Measurements from ENCODE around the gene PAX8.

Gene PAX8

GRCh38 chr2:113180131-113180946 is 98.4 kb downstream of the PAX8 start:
- DNase-seq: no peak

GRCh38 chr2:113179446-113180045 is 99.2 kb downstream of the PAX8 start:
- no peak for DNase-seq

GRCh38 chr2:113178891-113179290 is 99.8 kb downstream of the PAX8 start:
- no peak for DNase-seq

DNA sequence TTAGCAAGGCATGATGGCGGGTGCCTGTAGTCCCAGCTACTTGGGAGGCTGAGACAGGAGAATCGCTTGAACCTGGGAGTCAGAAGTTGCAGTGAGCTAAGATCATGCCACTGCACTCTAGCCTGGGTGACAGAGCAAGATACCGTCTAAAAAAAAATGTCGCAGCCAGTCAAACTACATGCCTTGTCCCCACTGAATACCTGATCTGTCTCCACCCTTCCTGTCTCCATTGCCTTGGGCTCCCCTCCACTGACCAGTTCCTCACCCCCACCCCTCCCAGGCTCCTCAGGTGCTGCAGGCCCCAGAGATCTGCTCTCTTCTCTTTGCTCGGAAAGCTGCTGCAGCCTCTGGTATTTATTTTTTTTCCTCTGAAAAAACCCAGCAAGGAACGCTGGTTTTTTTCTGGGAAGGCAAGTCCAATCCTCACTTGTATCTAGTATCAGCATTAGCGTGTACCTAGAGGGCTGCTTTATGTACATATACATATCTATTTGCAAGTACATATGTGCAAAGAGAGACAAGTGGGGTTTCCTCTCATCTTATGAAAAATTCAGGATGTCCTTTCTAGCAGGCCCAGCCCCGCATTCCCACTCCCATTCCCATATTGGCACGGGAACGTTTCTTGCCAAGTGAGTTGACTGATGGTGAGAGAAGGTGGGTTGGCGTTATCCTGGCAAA is 100.5 kb downstream of the PAX8 start:
- no peak for DNase-seq

- DNase-seq: no peak
Observed at GRCh38 chr2:113176696-113177355, 101.9 kb downstream of the PAX8 start.

- no peak for DNase-seq
Observed at GRCh38 chr2:113175736-113176695, 102.7 kb downstream of the PAX8 start.

GRCh38 chr2:113175042-113175628 is 103.6 kb downstream of the PAX8 start:
- DNase-seq: no peak

GRCh38 chr2:113174376-113174750 is 104.4 kb downstream of the PAX8 start:
- no peak for DNase-seq

GRCh38 chr2:113173542-113174375 is 105.0 kb downstream of the PAX8 start, which contains the start of gene PSD4:
TSS of gene PSD4 (plus strand) at chr2:113173971. CDS start at chr2:113182457, 8,486 bp downstream.
- no peak for DNase-seq

DNA sequence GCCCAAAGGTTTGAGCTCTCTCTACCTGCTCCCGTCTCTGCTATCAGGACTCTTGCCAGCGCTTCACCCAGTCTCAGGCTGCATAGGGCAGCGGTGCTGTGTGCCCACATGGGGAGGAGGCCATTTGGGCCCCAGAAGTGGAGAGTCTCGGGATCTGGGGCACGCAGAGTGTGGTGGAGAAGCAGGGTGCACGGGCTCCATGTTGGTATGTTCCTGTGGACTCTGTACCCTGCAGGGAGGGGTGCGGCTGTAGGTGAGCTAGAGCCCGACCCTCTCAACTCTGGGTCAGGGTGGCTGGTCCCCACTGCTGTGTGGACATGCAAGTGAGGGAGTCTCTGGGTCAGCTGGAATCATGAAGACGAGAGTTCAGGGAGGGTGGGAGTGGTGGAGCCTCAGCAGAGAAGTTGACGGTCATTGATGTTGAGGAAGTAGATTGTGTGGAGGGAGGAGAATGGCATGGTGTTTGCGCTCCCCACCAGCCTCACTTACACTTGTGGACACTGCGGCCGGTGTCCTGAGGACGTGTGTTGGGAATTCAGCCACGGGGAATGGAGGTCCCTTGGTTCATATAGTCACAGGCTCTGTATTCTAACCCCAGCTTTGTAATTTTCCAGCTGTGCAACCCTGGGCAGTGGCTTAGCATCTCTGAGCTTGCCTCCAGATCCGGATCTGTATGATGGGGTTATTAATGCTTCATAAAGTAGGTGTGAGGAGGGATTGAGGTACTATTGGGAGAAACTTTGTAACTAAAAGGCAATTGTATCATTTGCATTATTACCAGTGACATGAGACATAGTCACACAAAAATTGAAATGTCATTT is 105.8 kb downstream of the PAX8 start:
- DNase-seq: no peak

DNA sequence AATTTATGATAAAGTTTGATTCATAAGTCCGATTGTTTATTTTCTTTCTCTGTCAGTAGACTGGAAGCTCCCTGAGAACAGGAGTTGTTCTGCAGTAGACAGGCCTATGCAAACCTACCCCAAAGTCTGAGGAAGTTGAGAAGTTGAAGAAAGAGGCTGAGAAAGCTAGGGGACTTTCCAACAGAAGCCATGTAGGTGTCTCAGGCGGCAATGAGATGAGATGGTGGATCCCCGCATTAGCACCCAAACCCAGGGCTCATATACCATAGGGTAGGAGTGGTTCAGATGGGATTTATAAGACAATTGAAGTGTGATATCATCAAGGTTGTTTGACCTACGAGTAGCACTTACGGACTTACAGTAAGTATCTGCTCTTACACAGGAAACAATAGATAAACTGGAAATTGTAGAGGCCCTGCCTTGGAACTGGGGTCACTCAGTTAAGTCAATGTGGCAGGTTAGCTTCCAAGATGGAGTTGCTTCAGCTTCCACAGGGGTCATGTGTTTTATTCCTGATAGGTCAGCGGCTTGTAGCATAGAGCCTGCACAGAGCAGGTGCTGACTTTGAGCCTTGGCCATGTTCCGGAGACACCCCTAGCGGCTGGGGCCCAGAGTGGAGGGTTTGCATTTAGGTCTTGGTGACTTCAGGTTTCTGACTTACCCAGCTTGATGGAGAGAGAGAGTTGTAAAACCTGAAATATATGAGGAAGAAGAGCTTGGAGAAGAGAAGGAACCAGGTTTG is 107.2 kb downstream of the PAX8 start:
- DNase-seq: no peak

GRCh38 chr2:113169586-113169985 is 109.1 kb downstream of the PAX8 start:
- DNase-seq: no peak

GRCh38 chr2:113169002-113169530 is 109.7 kb downstream of the PAX8 start:
- no peak for DNase-seq

DNA sequence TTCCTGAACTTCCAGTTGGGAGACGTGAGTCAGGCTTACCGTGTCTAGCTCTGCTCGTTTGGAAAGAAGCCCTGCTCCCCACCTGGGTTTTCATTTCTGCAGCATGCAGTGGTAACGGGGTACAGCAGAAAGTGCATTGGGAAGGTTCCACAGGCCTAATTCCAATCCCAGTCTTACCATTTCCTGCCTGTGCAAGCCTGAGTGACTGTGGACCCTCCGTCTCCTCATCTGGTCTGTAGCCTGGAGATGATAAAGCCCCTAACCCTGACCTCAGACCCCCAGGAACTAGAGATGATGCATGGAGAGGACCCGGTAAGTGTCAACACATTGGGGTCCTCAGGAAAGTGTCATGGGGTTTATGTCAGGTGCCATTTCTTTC is 110.8 kb downstream of the PAX8 start:
- DNase-seq: no peak

DNA sequence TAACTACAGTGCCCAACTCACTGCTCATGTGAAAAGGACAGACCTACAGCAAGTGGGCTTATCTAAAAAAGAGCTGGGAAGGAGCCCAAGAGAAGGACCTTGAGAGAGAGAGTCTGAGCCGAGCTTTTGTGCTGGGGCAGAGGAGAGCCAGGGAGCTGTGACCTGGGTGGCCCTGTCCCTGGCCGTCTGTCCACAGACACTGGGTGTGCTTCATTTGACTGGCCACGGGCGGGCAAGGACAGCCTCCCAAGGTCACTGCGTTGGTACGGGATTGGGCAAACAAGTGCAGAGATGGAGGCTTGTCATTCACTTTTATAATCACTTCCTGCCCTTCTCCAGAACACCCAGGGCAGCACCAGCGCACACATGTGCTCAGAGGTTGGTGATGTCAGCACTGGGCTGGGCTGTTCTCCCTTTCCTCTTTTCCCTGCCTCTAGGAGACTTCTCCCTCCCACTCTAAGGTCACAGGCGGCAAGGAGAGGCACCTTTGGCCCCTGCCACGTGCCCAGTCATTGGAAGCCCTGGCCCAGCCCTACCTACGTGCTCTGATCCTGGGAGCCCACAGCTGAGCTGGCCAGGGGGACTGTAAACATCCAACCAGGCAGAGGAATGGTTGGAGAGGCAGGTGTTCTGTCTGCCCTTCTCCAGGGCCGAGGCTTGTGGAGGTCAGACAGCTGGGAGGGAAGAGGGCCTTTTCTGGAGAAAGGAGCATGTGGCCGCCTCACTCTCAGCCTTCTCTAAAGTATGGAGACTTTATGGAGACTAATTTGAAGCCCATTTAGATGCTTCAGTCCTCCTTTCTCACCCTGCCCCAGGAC is 111.4 kb downstream of the PAX8 start:
- DNase-seq: peak; percentile 70

- DNase-seq: no peak
Observed at GRCh38 chr2:113166187-113166645, 112.5 kb downstream of the PAX8 start.

Data from NCI-H2029 (cell line).